WTC11 (cell line): ENCODE data around the gene SEMA4A. TPM values are rescaled to one million over a fixed set of nuclear protein-coding genes. Genes with fewer than 3 reads are reported as not detected.
A peak's percentile ranks its signal among the peaks of the same experiment; 100 is the strongest.

Source experiments
- ATAC-seq: fragments of 200-7000 bp; cut with Tn5 transposase; 2 replicates; pipeline ENCODE4 v1.10.0; 2021; ENCODE audit warnings: mild to moderate bottlenecking, moderate library complexity
- CTCF ChIA-PET: fragments of 300-600 bp; sonication (Branson Sonifier 250); formaldehyde crosslinking; loops from one replicate; lab custom pipeline; 2021; ENCODE audit warnings: antibody characterized with exemption; lab: Charles Lee
- POLR2A ChIA-PET: fragments of 350-600 bp; sonication (Branson Sonifier 250); formaldehyde crosslinking; loops from one replicate; lab custom pipeline; 2021; ENCODE audit warnings: antibody characterized with exemption; lab: Charles Lee
- DNase-seq: peaks from one replicate; pipeline ENCODE4 v3.0.0; 2021; ENCODE audit warnings: low spot score
- H3K27ac Mint-ChIP-seq: 2 replicates; pipeline ENCODE4 v1.8.0; 2021; ENCODE audit warnings: mixed read lengths
- H3K27me3 Mint-ChIP-seq: 2 replicates; pipeline ENCODE4 v1.8.0; 2021; ENCODE audit warnings: low read depth, mild to moderate bottlenecking, moderate library complexity, mixed read lengths
- H3K36me3 Mint-ChIP-seq: 2 replicates; pipeline ENCODE4 v1.8.0; 2021; ENCODE audit warnings: mixed read lengths
- H3K4me1 Mint-ChIP-seq: 2 replicates; pipeline ENCODE4 v1.8.0; 2022; ENCODE audit warnings: mixed read lengths
- H3K4me3 Mint-ChIP-seq: 2 replicates; pipeline ENCODE4 v1.8.0; 2021; ENCODE audit warnings: mild to moderate bottlenecking, moderate library complexity, mixed read lengths
- H3K9me3 Mint-ChIP-seq: 2 replicates; pipeline ENCODE4 v1.8.0; 2021; ENCODE audit warnings: mixed read lengths
- ATF1 ChIP-seq: sonication (generic); formaldehyde crosslinking; IDR thresholded peaks from 2 replicates; pipeline ENCODE4 v1.8.1; 2023; ENCODE audit warnings: mild to moderate bottlenecking, moderate library complexity, missing genetic modification reagents
- CREM ChIP-seq: sonication (generic); formaldehyde crosslinking; IDR thresholded peaks from 2 replicates; pipeline ENCODE4 v1.8.1; 2022; ENCODE audit warnings: mild to moderate bottlenecking, missing genetic modification reagents, moderate library complexity
- ESRRA ChIP-seq: sonication (generic); formaldehyde crosslinking; IDR thresholded peaks from 2 replicates; pipeline ENCODE4 v1.8.1; 2022; ENCODE audit warnings: mild to moderate bottlenecking, missing genetic modification reagents, borderline replicate concordance
- FOXK1 ChIP-seq: sonication (generic); formaldehyde crosslinking; IDR thresholded peaks from 2 replicates; pipeline ENCODE4 v1.8.0; 2022; ENCODE audit warnings: mild to moderate bottlenecking, moderate library complexity, missing genetic modification reagents
- FOXP1 ChIP-seq: sonication (generic); formaldehyde crosslinking; IDR thresholded peaks from 2 replicates; pipeline ENCODE4 v1.8.0; 2022; ENCODE audit warnings: missing genetic modification reagents, mild to moderate bottlenecking, moderate library complexity, borderline replicate concordance
- GRHL2 ChIP-seq: fragments of 250-450 bp; sonication (Bioruptor Pico); IDR thresholded peaks from 2 replicates; pipeline ENCODE4 v1.8.0; 2022; ENCODE audit warnings: mild to moderate bottlenecking, moderate library complexity; ENCODE audit not compliant: insufficient replicate concordance, severe bottlenecking
- JUN ChIP-seq: sonication (generic); formaldehyde crosslinking; IDR thresholded peaks from 2 replicates; pipeline ENCODE4 v1.8.0; 2023; ENCODE audit warnings: mild to moderate bottlenecking, missing genetic modification reagents
- KAT7 ChIP-seq: sonication (generic); formaldehyde crosslinking; IDR thresholded peaks from 2 replicates; pipeline ENCODE4 v1.8.1; 2023; ENCODE audit warnings: missing genetic modification reagents, mild to moderate bottlenecking, borderline replicate concordance
- MYBL2 ChIP-seq: sonication (generic); formaldehyde crosslinking; IDR thresholded peaks from 2 replicates; pipeline ENCODE4 v1.8.1; 2023; ENCODE audit warnings: mild to moderate bottlenecking, moderate library complexity, missing genetic modification reagents
- NR2C2 ChIP-seq: sonication (generic); formaldehyde crosslinking; IDR thresholded peaks from 2 replicates; pipeline ENCODE4 v1.8.0; 2022; ENCODE audit warnings: mild to moderate bottlenecking, missing genetic modification reagents
- SMAD3 ChIP-seq: sonication (generic); formaldehyde crosslinking; IDR thresholded peaks from 2 replicates; pipeline ENCODE4 v1.8.0; 2022; ENCODE audit warnings: missing genetic modification reagents, mild to moderate bottlenecking, borderline replicate concordance
- TEAD1 ChIP-seq: sonication (generic); formaldehyde crosslinking; IDR thresholded peaks from 2 replicates; pipeline ENCODE4 v1.8.0; 2022; ENCODE audit warnings: mild to moderate bottlenecking, missing genetic modification reagents
- total RNA-seq: library from RNA; stranded (reverse); gene quantifications from 3 replicates; pipeline ENCODE4 v1.2.3, GENCODE V29; 2021
- TF ChIP-seq, protein P1 (sequence below): sonication (generic); formaldehyde crosslinking; IDR thresholded peaks from 2 replicates; pipeline ENCODE4 v1.8.0; 2023; ENCODE audit warnings: missing genetic modification reagents, mild to moderate bottlenecking, borderline replicate concordance
- TF ChIP-seq, protein P2 (sequence below): sonication (generic); formaldehyde crosslinking; IDR thresholded peaks from 2 replicates; pipeline ENCODE4 v1.8.1; 2022; ENCODE audit warnings: mild to moderate bottlenecking, moderate library complexity, missing genetic modification reagents
- TF ChIP-seq, protein P3 (sequence below): sonication (generic); formaldehyde crosslinking; IDR thresholded peaks from 2 replicates; pipeline ENCODE4 v1.8.0; 2022; ENCODE audit warnings: mild to moderate bottlenecking, missing genetic modification reagents
- TF ChIP-seq, protein P4 (sequence below): sonication (generic); formaldehyde crosslinking; IDR thresholded peaks from 2 replicates; pipeline ENCODE4 v1.8.1; 2023; ENCODE audit warnings: mild to moderate bottlenecking, moderate library complexity, missing genetic modification reagents
- TF ChIP-seq, protein P5 (sequence below): sonication (generic); formaldehyde crosslinking; IDR thresholded peaks from 2 replicates; pipeline ENCODE4 v1.8.1; 2022; ENCODE audit warnings: low read depth, mild to moderate bottlenecking, moderate library complexity, missing genetic modification reagents, borderline replicate concordance
- TF ChIP-seq, protein P6 (sequence below): sonication (generic); formaldehyde crosslinking; IDR thresholded peaks from 2 replicates; pipeline ENCODE4 v1.8.1; 2023; ENCODE audit warnings: mild to moderate bottlenecking, missing genetic modification reagents
- TF ChIP-seq, protein P7 (sequence below): sonication (generic); formaldehyde crosslinking; conservative IDR thresholded peaks from 2 replicates; pipeline ENCODE4 v1.8.1; 2022; ENCODE audit warnings: mild to moderate bottlenecking, missing genetic modification reagents
- TF ChIP-seq, protein P8 (sequence below): sonication (generic); formaldehyde crosslinking; IDR thresholded peaks from 2 replicates; pipeline ENCODE4 v1.8.0; 2023; ENCODE audit warnings: missing genetic modification reagents
- TF ChIP-seq, protein P9 (sequence below): sonication (generic); formaldehyde crosslinking; IDR thresholded peaks from 2 replicates; pipeline ENCODE4 v1.8.0; 2022; ENCODE audit warnings: mild to moderate bottlenecking, missing genetic modification reagents

The SEMA4A gene
- total RNA-seq, 1 experiment from 2014 or later: 12.4 TPM

DNA sequence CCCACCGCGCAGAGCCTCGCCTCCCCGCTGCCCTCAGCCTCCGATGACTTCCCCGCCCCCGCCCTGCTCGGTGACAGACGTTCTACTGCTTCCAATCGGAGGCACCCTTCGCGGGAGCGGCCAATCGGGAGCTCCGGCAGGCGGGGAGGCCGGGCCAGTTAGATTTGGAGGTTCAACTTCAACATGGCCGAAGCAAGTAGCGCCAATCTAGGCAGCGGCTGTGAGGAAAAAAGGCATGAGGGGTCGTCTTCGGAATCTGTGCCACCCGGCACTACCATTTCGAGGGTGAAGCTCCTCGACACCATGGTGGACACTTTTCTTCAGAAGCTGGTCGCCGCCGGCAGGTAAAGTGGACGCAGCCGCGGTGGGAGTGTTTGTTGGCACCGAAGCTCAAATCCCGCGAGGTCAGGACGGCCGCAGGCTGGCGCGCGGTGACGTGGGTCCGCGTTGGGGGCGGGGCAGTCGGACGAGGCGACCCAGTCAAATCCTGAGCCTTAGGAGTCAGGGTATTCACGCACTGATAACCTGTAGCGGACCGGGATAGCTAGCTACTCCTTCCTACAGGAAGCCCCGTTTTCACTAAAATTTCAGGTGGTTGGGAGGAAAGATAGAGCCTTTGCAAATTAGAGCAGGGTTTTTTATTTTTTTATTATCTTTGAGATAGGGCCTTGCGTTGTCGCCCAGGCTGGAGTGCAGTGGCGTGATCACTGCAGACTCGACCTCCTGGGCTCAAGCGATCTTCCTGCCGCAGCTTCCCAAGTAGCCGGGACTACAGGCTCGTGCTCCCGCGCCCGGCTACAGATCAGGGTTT is 59.7 kb downstream of the SEMA4A start, which contains the start of gene PMF1:
Gene PMF1, plus strand, starts transcription at position 175 of the 811 bp plus-strand sequence. Its CDS starts 9 bp downstream, at position 184.
- ATAC-seq: peak; percentile 95
- peaks cover 17% of the 10 kb centered on the region for H3K36me3 Mint-ChIP-seq
- H3K27me3 Mint-ChIP-seq: no peaks in the 10 kb centered on the region
- DNase-seq: peak; percentile 97
- no peaks in the 10 kb centered on the region for H3K9me3 Mint-ChIP-seq
- H3K27ac Mint-ChIP-seq: peak within 1 kb of the TSS; percentile 99
- ChIA-PET CTCF (interaction anchor here (0.6 to 4.4 kb wide), 35 partner anchors 12 to 288 kb away, joined by 3 to 71 read pairs (median 4); partner anchors contain the start of genes CCT3, MEF2D, MEX3A and SLC25A44), POLR2A (interaction anchor here (0.6 to 1.6 kb wide), 22 partner anchors 12 to 156 kb away, joined by 3 to 10 read pairs (median 4); partner anchors contain the start of genes RHBG and SLC25A44)
- H3K4me1 Mint-ChIP-seq: peaks cover 27% of the 10 kb centered on the region
- H3K4me3 Mint-ChIP-seq: peak within 1 kb of the TSS; percentile 94
- TF ChIP-seq CREM (CRISPR knock-in tag) (peak; percentile 75; the same call in 1 of the 2 replicates), NR2C2 (CRISPR knock-in tag) (no peak), ESRRA (CRISPR knock-in tag) (0 out of 2 replicates have a peak, but pooled peaks have one; percentile 20), GRHL2 (no peak), ATF1 (CRISPR knock-in tag) (0 out of 2 replicates have a peak, but pooled peaks have one; percentile 37), JUN (peak; percentile 62; the same call in 1 of the 2 replicates), FOXP1 (peak; percentile 87), SMAD3 (CRISPR knock-in tag) (0 out of 2 replicates have a peak, but pooled peaks have one; percentile 71), TEAD1 (CRISPR knock-in tag) (peak; percentile 80; the same call in 1 of the 2 replicates), FOXK1 (peak; percentile 85), KAT7 (CRISPR knock-in tag) (0 out of 2 replicates have a peak, but pooled peaks have one; percentile 36), MYBL2 (peak; percentile 84; the same call in 1 of the 2 replicates)
- TF ChIP-seq, protein P1, sequence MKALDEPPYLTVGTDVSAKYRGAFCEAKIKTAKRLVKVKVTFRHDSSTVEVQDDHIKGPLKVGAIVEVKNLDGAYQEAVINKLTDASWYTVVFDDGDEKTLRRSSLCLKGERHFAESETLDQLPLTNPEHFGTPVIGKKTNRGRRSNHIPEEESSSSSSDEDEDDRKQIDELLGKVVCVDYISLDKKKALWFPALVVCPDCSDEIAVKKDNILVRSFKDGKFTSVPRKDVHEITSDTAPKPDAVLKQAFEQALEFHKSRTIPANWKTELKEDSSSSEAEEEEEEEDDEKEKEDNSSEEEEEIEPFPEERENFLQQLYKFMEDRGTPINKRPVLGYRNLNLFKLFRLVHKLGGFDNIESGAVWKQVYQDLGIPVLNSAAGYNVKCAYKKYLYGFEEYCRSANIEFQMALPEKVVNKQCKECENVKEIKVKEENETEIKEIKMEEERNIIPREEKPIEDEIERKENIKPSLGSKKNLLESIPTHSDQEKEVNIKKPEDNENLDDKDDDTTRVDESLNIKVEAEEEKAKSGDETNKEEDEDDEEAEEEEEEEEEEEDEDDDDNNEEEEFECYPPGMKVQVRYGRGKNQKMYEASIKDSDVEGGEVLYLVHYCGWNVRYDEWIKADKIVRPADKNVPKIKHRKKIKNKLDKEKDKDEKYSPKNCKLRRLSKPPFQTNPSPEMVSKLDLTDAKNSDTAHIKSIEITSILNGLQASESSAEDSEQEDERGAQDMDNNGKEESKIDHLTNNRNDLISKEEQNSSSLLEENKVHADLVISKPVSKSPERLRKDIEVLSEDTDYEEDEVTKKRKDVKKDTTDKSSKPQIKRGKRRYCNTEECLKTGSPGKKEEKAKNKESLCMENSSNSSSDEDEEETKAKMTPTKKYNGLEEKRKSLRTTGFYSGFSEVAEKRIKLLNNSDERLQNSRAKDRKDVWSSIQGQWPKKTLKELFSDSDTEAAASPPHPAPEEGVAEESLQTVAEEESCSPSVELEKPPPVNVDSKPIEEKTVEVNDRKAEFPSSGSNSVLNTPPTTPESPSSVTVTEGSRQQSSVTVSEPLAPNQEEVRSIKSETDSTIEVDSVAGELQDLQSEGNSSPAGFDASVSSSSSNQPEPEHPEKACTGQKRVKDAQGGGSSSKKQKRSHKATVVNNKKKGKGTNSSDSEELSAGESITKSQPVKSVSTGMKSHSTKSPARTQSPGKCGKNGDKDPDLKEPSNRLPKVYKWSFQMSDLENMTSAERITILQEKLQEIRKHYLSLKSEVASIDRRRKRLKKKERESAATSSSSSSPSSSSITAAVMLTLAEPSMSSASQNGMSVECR: 0 out of 2 replicates have a peak, but pooled peaks have one; percentile 29
- TF ChIP-seq, protein P2, sequence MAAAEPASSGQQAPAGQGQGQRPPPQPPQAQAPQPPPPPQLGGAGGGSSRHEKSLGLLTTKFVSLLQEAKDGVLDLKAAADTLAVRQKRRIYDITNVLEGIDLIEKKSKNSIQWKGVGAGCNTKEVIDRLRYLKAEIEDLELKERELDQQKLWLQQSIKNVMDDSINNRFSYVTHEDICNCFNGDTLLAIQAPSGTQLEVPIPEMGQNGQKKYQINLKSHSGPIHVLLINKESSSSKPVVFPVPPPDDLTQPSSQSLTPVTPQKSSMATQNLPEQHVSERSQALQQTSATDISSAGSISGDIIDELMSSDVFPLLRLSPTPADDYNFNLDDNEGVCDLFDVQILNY (CRISPR knock-in tag): peak; percentile 64; the same call in 1 of the 2 replicates
- TF ChIP-seq, protein P3, sequence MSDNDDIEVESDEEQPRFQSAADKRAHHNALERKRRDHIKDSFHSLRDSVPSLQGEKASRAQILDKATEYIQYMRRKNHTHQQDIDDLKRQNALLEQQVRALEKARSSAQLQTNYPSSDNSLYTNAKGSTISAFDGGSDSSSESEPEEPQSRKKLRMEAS (CRISPR knock-in tag): peak; percentile 87
- TF ChIP-seq, protein P4, sequence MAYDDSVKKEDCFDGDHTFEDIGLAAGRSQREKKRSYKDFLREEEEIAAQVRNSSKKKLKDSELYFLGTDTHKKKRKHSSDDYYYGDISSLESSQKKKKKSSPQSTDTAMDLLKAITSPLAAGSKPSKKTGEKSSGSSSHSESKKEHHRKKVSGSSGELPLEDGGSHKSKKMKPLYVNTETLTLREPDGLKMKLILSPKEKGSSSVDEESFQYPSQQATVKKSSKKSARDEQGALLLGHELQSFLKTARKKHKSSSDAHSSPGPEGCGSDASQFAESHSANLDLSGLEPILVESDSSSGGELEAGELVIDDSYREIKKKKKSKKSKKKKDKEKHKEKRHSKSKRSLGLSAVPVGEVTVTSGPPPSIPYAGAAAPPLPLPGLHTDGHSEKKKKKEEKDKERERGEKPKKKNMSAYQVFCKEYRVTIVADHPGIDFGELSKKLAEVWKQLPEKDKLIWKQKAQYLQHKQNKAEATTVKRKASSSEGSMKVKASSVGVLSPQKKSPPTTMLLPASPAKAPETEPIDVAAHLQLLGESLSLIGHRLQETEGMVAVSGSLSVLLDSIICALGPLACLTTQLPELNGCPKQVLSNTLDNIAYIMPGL (CRISPR knock-in tag): peak; percentile 52; the same call in 1 of the 2 replicates
- TF ChIP-seq, protein P5, sequence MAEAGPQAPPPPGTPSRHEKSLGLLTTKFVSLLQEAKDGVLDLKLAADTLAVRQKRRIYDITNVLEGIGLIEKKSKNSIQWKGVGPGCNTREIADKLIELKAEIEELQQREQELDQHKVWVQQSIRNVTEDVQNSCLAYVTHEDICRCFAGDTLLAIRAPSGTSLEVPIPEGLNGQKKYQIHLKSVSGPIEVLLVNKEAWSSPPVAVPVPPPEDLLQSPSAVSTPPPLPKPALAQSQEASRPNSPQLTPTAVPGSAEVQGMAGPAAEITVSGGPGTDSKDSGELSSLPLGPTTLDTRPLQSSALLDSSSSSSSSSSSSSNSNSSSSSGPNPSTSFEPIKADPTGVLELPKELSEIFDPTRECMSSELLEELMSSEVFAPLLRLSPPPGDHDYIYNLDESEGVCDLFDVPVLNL (CRISPR knock-in tag): 0 out of 2 replicates have a peak, but pooled peaks have one; percentile 39
- TF ChIP-seq, protein P6, sequence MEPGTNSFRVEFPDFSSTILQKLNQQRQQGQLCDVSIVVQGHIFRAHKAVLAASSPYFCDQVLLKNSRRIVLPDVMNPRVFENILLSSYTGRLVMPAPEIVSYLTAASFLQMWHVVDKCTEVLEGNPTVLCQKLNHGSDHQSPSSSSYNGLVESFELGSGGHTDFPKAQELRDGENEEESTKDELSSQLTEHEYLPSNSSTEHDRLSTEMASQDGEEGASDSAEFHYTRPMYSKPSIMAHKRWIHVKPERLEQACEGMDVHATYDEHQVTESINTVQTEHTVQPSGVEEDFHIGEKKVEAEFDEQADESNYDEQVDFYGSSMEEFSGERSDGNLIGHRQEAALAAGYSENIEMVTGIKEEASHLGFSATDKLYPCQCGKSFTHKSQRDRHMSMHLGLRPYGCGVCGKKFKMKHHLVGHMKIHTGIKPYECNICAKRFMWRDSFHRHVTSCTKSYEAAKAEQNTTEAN (CRISPR knock-in tag): peak; percentile 69
- TF ChIP-seq, protein P7, sequence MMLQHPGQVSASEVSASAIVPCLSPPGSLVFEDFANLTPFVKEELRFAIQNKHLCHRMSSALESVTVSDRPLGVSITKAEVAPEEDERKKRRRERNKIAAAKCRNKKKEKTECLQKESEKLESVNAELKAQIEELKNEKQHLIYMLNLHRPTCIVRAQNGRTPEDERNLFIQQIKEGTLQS (CRISPR knock-in tag): no peak
- TF ChIP-seq, protein P8, sequence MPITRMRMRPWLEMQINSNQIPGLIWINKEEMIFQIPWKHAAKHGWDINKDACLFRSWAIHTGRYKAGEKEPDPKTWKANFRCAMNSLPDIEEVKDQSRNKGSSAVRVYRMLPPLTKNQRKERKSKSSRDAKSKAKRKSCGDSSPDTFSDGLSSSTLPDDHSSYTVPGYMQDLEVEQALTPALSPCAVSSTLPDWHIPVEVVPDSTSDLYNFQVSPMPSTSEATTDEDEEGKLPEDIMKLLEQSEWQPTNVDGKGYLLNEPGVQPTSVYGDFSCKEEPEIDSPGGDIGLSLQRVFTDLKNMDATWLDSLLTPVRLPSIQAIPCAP (CRISPR knock-in tag): no peak
- TF ChIP-seq, protein P9, sequence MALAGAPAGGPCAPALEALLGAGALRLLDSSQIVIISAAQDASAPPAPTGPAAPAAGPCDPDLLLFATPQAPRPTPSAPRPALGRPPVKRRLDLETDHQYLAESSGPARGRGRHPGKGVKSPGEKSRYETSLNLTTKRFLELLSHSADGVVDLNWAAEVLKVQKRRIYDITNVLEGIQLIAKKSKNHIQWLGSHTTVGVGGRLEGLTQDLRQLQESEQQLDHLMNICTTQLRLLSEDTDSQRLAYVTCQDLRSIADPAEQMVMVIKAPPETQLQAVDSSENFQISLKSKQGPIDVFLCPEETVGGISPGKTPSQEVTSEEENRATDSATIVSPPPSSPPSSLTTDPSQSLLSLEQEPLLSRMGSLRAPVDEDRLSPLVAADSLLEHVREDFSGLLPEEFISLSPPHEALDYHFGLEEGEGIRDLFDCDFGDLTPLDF: no peak
